Choroid plexus epithelial cell (primary cell): ENCODE measurements around the gene PTBP1.

Experiments
- DNase-seq: peaks from one replicate; pipeline ENCODE4 v3.0.0-alpha.2; 2010; ENCODE audit warnings: low read depth
- H3K4me3 ChIP-seq: 2 replicates; pipeline ENCODE4 v1.5.1; 2011; ENCODE audit warnings: low read depth, mild to moderate bottlenecking, control low read depth, low read length, moderate library complexity
- CTCF ChIP-seq: conservative IDR thresholded peaks from 2 replicates; pipeline ENCODE4 v1.5.1; 2011; ENCODE audit warnings: low read depth, mild to moderate bottlenecking, control low read depth, inconsistent platforms, low read length, moderate library complexity

PTBP1 gene

GRCh38 chr19:861141-861755 is 64.0 kb downstream of the PTBP1 start:
- no peak for DNase-seq
- TF ChIP-seq CTCF = no peak
- H3K4me3 ChIP-seq = no peak overlapping the region
